HG03196 (cell line): ENCODE results near the gene TSPAN18.

Experiments
- ATAC-seq: cut with Tn5 transposase; IDR thresholded peaks from one replicate; pipeline ENCODE4 v1.9.1; 2021; ENCODE audit not compliant: unreplicated experiment

The TSPAN18 gene

GRCh38 chr11:44776551-44777208, 49.9 kb downstream of the TSPAN18 start:
- ATAC-seq: no peak

GRCh38 chr11:44777209-44778194, 50.7 kb downstream of the TSPAN18 start:
- ATAC-seq: no peak

GRCh38 chr11:44778195-44779100, 51.7 kb downstream of the TSPAN18 start:
- no peak for ATAC-seq

GRCh38 chr11:44779736-44780520, 53.2 kb downstream of the TSPAN18 start:
- ATAC-seq: no peak

GRCh38 chr11:44780940-44781631, 54.3 kb downstream of the TSPAN18 start:
- ATAC-seq: no peak

GRCh38 chr11:44781655-44782054, 54.9 kb downstream of the TSPAN18 start:
- no peak for ATAC-seq

- no peak for ATAC-seq
These were observed 55.7 kb downstream of the TSPAN18 start for GRCh38 chr11:44782478-44782877.

GRCh38 chr11:44784436-44784760, 57.6 kb downstream of the TSPAN18 start:
- no peak for ATAC-seq

- no peak for ATAC-seq
These were observed 58.1 kb downstream of the TSPAN18 start for GRCh38 chr11:44784851-44785250.

- no peak for ATAC-seq
These were observed 59.3 kb downstream of the TSPAN18 start for GRCh38 chr11:44785856-44786607.

GRCh38 chr11:44787070-44787469, 60.3 kb downstream of the TSPAN18 start:
- ATAC-seq: no peak

- no peak for ATAC-seq
These were observed 61.2 kb downstream of the TSPAN18 start for GRCh38 chr11:44787981-44788380.

GRCh38 chr11:44788536-44789261, 61.9 kb downstream of the TSPAN18 start:
- no peak for ATAC-seq

- ATAC-seq: no peak
These were observed 62.7 kb downstream of the TSPAN18 start for GRCh38 chr11:44789496-44789895.

- ATAC-seq: no peak
These were observed 63.4 kb downstream of the TSPAN18 start for GRCh38 chr11:44790211-44790610.

- no peak for ATAC-seq
These were observed 64.7 kb downstream of the TSPAN18 start for GRCh38 chr11:44791316-44791925.

GRCh38 chr11:44792171-44792570, 65.4 kb downstream of the TSPAN18 start:
- no peak for ATAC-seq
